ENCODE data around the gene ZNF560.

The ZNF560 gene

GRCh38 chr19:9436358-9436757, 62.1 kb downstream of the ZNF560 start:
- in situ Hi-C loops (cut with HindIII; ENCODE audit: low sequenced_read_pairs), result no loop called here

GRCh38 chr19:9435279-9436268, 62.8 kb downstream of the ZNF560 start, which contains the start of gene ZNF266:
Gene ZNF266, minus strand, starts transcription at chr19:9435573. Its CDS starts 15,484 bp downstream, at chr19:9420089.
- in situ Hi-C loops (cut with HindIII; ENCODE audit: low sequenced_read_pairs), result no loop called here

GRCh38 chr19:9431475-9431874, 66.9 kb downstream of the ZNF560 start:
- in situ Hi-C loops (cut with HindIII; ENCODE audit: low sequenced_read_pairs), result no loop called here

- in situ Hi-C loops (cut with HindIII; ENCODE audit: low sequenced_read_pairs), result no loop called here
These were observed 68.0 kb downstream of the ZNF560 start for GRCh38 chr19:9430444-9430843.

GRCh38 chr19:9427941-9428340, 70.5 kb downstream of the ZNF560 start:
- in situ Hi-C loops (cut with HindIII; ENCODE audit: low sequenced_read_pairs), result no loop called here

Measured in endothelial cell of hepatic sinusoid (primary cell).